PC-3 (cell line): ENCODE measurements around the gene MUCL1. TPM values are rescaled to one million over a fixed set of nuclear protein-coding genes. Genes with fewer than 3 reads are reported as not detected.

Experiments used
- ATAC-seq: fragments of 200-7000 bp; cut with Tn5 transposase; 2 replicates; pipeline ENCODE4 v1.9.1; 2020; ENCODE audit warnings: mild to moderate bottlenecking, moderate library complexity
- BruUV-seq: library from RNA; stranded (reverse); fragments of 400-500 nt; replicated peaks from 2 replicates; lab custom pipeline; 2021; lab: Mats Ljungman, UMichigan
- CTCF ChIA-PET: fragments of 300-600 bp; sonication (Branson Sonifier 250); formaldehyde crosslinking; loops from one replicate; lab custom pipeline; 2022; ENCODE audit warnings: antibody characterized with exemption; lab: Charles Lee
- POLR2A ChIA-PET: fragments of 300-600 bp; sonication (Branson Sonifier 250); formaldehyde crosslinking; loops from one replicate; lab custom pipeline; 2022; ENCODE audit warnings: antibody characterized with exemption; ENCODE audit not compliant: unreplicated experiment; lab: Charles Lee
- DNase-seq: peaks from one replicate; pipeline ENCODE4 v3.0.0-alpha.2; 2015
- H2AFZ ChIP-seq: fragments of 300-600 bp; sonication (generic); 2 replicates; pipeline ENCODE4 v1.6.0; 2016; ENCODE audit warnings: antibody characterized with exemption, low read length
- H3F3A ChIP-seq: fragments of 300-600 bp; sonication (generic); one replicate; pipeline ENCODE4 v1.6.0; 2017; ENCODE audit warnings: antibody characterized with exemption, low read length, control low read depth, mild to moderate bottlenecking; ENCODE audit not compliant: unreplicated experiment
- H3K27ac ChIP-seq: fragments of 300-600 bp; sonication (generic); 2 replicates; pipeline ENCODE4 v1.5.1; 2016; ENCODE audit warnings: mild to moderate bottlenecking, low read length
- H3K27me3 ChIP-seq: fragments of 300-600 bp; sonication (generic); 2 replicates; pipeline ENCODE4 v1.6.1; 2016; ENCODE audit warnings: low read length, mixed read lengths
- H3K36me3 ChIP-seq: fragments of 300-600 bp; sonication (generic); 2 replicates; pipeline ENCODE4 v1.6.1; 2016; ENCODE audit warnings: low read depth, mixed run types, low read length, mixed read lengths
- H3K4me1 ChIP-seq: fragments of 300-600 bp; sonication (generic); 2 replicates; pipeline ENCODE4 v1.5.1; 2016; ENCODE audit warnings: low read length; ENCODE audit not compliant: insufficient read depth
- H3K4me2 ChIP-seq: fragments of 300-600 bp; sonication (generic); 2 replicates; pipeline ENCODE4 v1.6.0; 2016; ENCODE audit warnings: low read length
- H3K4me3 ChIP-seq: fragments of 300-600 bp; sonication (generic); 2 replicates; pipeline ENCODE4 v1.5.1; 2016; ENCODE audit warnings: mild to moderate bottlenecking, low read length, mixed read lengths
- H3K79me2 ChIP-seq: fragments of 300-600 bp; sonication (generic); 2 replicates; pipeline ENCODE4 v1.6.1; 2017; ENCODE audit warnings: low read length, mixed read lengths
- H3K9ac ChIP-seq: fragments of 300-600 bp; sonication (generic); 2 replicates; pipeline ENCODE4 v1.6.0; 2016; ENCODE audit warnings: mild to moderate bottlenecking, low read length
- H3K9me2 ChIP-seq: fragments of 300-600 bp; sonication (generic); replicated peaks from 2 replicates; pipeline ENCODE4 v1.6.1; 2016; ENCODE audit warnings: mixed run types, low read length, mixed read lengths
- H3K9me3 ChIP-seq: fragments of 300-600 bp; sonication (generic); 2 replicates; pipeline ENCODE4 v1.6.1; 2016; ENCODE audit warnings: low read length, mixed read lengths
- H4K20me1 ChIP-seq: fragments of 300-600 bp; sonication (generic); 2 replicates; pipeline ENCODE4 v1.6.1; 2016; ENCODE audit warnings: low read length, mixed read lengths
- CTCF ChIP-seq: fragments of 300-600 bp; sonication (generic); conservative IDR thresholded peaks from 2 replicates; pipeline ENCODE4 v1.5.1; 2017; ENCODE audit warnings: antibody characterized with exemption, low read depth, mild to moderate bottlenecking, low read length
- EZH2 ChIP-seq: fragments of 300-600 bp; sonication (generic); IDR thresholded peaks from one replicate; pipeline ENCODE4 v1.6.1; 2017; ENCODE audit warnings: antibody characterized with exemption, mild to moderate bottlenecking, low read length; ENCODE audit not compliant: unreplicated experiment
- EZH2phosphoT487 ChIP-seq: fragments of 300-600 bp; sonication (generic); IDR thresholded peaks from 2 replicates; pipeline ENCODE4 v1.6.1; 2018; ENCODE audit warnings: mild to moderate bottlenecking, antibody characterized with exemption, low read length, borderline replicate concordance
- intact Hi-C: fragments of 100-400 bp; cut with micrococcal nuclease; formaldehyde crosslinking; loops from 2 replicates; pipeline ENCODE4 v1.9.0; 2023
- total RNA-seq: library from RNA; depleted of rRNA; stranded (reverse); fragments of >200 nt; gene quantifications from 2 replicates; pipeline ENCODE4 v1.2.3, GENCODE V29; 2014

MUCL1 gene
- total RNA-seq, 1 experiment from 2014 or later: not detected

GRCh38 chr12:54840244-54840865 lies 14.0 kb upstream of the MUCL1 start:
- CTCF ChIA-PET: no interaction called here
- H3K79me2 ChIP-seq: no peaks in the 10 kb centered on the region
- H3K9me3 ChIP-seq: no peaks in the 10 kb centered on the region
- H2AFZ ChIP-seq: no peak overlapping the region
- H3K9me2 ChIP-seq: no peaks in the 10 kb centered on the region
- DNase-seq (no peak), ATAC-seq (no peak)
- H3F3A ChIP-seq: no peaks in the 10 kb centered on the region
- H4K20me1 ChIP-seq: no peaks in the 10 kb centered on the region
- TF ChIP-seq EZH2 (no peak), CTCF (no peak), EZH2phosphoT487 (no peak)
- POLR2A ChIA-PET: no interaction called here
- H3K4me1 ChIP-seq: no peaks in the 10 kb centered on the region
- H3K36me3 ChIP-seq: no peaks in the 10 kb centered on the region
- H3K9ac ChIP-seq: no peak overlapping the region
- H3K4me2 ChIP-seq: no peak overlapping the region
- no peak overlapping the region for H3K27ac ChIP-seq
- H3K27me3 ChIP-seq: peaks cover 63% of the 10 kb centered on the region
- no peak overlapping the region for H3K4me3 ChIP-seq
- intact Hi-C loops: no loop called here
- BruUV-seq: no TSS peak

GRCh38 chr12:54857406-54857805 lies 3.1 kb downstream of the MUCL1 start:
- Histone ChIP-seq H3K4me2 (no peak overlapping the region), H2AFZ (no peak overlapping the region), H3K9me2 (no peaks in the 10 kb centered on the region), H3K4me3 (no peak overlapping the region), H3K9ac (no peak overlapping the region), H3K4me1 (no peaks in the 10 kb centered on the region), H3F3A (no peaks in the 10 kb centered on the region), H3K27ac (no peak overlapping the region), H4K20me1 (no peaks in the 10 kb centered on the region), H3K36me3 (no peaks in the 10 kb centered on the region), H3K27me3 (no peaks in the 10 kb centered on the region), H3K79me2 (no peaks in the 10 kb centered on the region), H3K9me3 (no peaks in the 10 kb centered on the region)
- no peak for DNase-seq
- intact Hi-C loops: no loop called here
- no peak for ATAC-seq
- CTCF ChIA-PET: no interaction called here
- TF ChIP-seq EZH2phosphoT487: no peak
- no peak for TF ChIP-seq EZH2
- TF ChIP-seq CTCF: no peak
- no TSS peak for BruUV-seq
- POLR2A ChIA-PET: no interaction called here

- TF ChIP-seq CTCF (no peak), EZH2 (no peak), EZH2phosphoT487 (no peak)
- intact Hi-C loops: no loop called here
- Histone ChIP-seq H3K79me2 (no peaks in the 10 kb centered on the region), H3K9ac (no peak overlapping the region), H3K4me3 (no peak overlapping the region), H3K27me3 (no peaks in the 10 kb centered on the region), H3K27ac (no peak overlapping the region), H3K4me2 (no peak overlapping the region), H3K9me3 (no peaks in the 10 kb centered on the region), H3K9me2 (no peaks in the 10 kb centered on the region), H4K20me1 (no peaks in the 10 kb centered on the region), H3F3A (no peaks in the 10 kb centered on the region), H2AFZ (no peak overlapping the region), H3K4me1 (no peaks in the 10 kb centered on the region), H3K36me3 (no peaks in the 10 kb centered on the region)
- ChIA-PET POLR2A (no interaction called here), CTCF (no interaction called here)
- no TSS peak for BruUV-seq
- no peak for ATAC-seq
- no peak for DNase-seq
Observed at GRCh38 chr12:54858562-54858961, 4.2 kb downstream of the MUCL1 start.
